GM21360 (cell line): Measurements from ENCODE around the gene GABPB2.
A peak's percentile ranks its signal among the peaks of the same experiment; 100 is the strongest.

Experiments used
- ATAC-seq: cut with Tn5 transposase; IDR thresholded peaks from one replicate; pipeline ENCODE4 v1.9.1; 2021; ENCODE audit warnings: mild to moderate bottlenecking, moderate library complexity; ENCODE audit not compliant: unreplicated experiment

Gene GABPB2

DNA sequence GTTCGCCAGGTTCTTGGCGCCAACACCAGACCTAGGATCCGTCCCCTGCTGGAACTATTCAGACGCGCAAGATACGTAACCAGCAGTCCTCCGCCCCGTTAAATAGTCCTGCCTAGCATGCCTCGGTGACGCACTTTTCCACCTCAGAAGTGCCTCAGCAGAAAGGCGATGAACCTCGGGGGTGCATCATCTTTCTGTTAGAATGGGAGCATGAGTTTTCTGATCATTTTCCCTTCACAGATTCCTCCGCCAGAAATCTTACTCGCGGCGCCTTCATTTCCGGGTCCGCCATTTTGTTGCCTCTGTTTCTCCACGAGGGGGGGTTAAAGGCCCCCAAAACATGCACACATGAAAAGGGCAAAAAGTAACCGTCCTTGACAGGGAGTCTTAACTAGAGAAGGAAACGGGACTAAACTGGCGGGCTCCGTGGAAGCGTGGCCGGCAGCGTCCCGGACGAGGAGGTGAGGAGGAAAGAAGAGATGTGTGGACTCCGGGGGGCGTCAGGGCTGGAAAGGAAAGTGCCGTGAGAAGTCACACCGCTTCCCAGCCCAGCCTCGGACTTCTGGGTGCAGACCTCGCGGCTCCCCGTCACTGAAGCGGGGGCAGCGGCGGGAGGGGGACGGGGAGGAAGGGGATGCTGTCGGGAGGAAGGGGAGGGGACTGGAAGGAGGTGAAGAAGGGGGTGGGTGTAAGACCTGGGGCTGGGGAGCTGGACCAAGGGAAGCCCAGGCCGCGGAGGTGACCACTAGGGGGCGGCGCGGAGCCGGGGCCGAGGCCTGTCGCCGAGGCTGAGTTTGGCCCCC lies at the start of gene GABPB2:
Gene GABPB2 (plus strand): TSS at position 288 of the 803 bp plus-strand sequence. CDS start 17,429 bp downstream, outside the sequence.
- peak; percentile 74 for ATAC-seq

DNA sequence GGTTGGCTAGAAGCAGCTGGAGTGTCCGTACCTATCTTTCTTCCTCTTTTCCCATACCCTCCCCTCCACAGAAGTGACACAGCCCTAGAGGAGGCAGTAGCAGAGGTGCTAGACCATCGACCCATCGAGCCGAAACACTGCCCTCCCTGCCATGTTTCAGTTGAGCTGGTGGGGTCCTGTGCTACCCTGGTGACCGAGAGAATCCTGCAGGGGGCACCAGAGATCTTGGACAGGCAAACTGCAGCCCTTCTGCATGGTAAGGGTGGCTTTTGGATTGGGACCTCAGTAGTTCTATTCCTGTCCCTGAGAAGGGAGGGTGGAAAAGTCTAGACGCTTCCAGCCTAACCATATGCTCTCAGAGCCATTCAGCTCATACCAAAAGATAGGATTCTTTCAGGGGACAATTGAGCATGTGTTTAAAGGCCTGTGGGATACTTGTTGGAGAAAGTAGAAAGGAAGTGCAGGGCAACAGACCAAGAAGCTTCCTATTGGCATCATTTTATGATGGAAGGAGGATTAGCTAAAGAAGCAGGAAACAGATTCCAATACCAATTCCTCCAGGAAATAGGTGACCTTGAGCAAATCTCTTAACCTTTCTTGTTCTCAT lies 45.9 kb upstream of the GABPB2 start:
- no peak for ATAC-seq

GRCh38 chr1:151026460-151026859 lies 44.1 kb upstream of the GABPB2 start:
- ATAC-seq = no peak

GRCh38 chr1:151032164-151032563 lies 38.4 kb upstream of the GABPB2 start:
- ATAC-seq = no peak

DNA sequence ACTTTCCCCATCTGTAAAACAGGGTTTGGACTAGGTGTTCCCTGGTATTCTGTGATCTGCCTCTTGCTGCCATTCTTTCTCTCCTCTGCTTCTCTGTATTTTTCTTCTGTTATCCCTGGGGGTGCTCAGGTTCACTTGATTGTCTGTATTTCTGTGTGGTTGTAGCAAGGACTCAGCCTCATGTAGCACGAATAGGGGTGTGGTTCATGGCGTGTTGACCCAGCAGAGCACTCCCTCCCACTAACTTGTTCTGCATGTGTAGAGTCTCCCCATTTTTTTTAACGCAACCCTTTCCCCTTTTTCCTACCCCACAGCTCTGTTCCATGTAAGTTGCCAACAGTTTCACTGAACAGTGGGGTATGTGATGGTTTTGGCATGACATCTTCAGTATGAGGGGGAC lies 35.4 kb upstream of the GABPB2 start:
- ATAC-seq = no peak

- no peak for ATAC-seq
Measured at GRCh38 chr1:151036356-151036755, 34.2 kb upstream of the GABPB2 start, which contains the start of gene BNIPL. Gene BNIPL, plus strand, starts transcription at chr1:151036586. Its CDS starts 140 bp downstream, at chr1:151036726.

DNA sequence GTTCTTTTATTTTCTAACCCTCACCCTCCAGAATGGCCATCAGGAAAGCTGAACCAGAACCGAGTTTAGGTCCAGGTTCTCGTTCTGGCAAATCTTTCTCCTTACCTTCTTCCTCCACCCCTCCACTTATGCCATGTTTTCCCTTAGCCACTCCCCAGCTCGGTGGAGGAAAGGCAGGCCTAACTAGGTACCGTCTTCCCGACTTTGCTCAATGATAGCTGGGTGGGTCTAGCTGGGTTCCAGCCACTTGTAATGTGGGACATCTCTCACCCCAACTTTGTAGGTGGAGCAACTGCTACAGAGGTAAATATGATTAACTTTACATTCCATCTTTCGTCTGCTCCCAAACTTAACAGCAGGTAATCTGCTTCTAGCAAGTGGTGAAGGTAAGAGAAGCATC lies 33.5 kb upstream of the GABPB2 start:
- no peak for ATAC-seq

DNA sequence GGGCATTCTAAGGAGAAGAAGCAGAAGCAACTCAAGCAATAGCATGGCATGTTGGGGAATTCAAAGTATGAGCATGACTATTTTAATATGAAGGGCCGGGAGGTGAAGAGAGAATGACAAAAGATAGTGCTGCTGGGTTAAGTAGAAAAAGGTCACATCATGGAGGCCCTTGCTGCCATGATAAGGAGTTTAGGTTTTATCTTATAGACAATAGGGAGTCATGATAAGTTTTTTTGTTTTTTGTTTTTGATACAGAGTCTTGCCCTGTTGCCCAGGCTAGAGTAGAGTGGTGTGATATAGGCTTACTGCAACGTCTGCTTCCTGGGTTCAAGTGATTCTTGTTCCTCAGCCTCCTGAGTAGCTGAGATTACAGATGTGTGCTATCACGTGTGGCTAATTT lies 31.0 kb upstream of the GABPB2 start:
- ATAC-seq = no peak

DNA sequence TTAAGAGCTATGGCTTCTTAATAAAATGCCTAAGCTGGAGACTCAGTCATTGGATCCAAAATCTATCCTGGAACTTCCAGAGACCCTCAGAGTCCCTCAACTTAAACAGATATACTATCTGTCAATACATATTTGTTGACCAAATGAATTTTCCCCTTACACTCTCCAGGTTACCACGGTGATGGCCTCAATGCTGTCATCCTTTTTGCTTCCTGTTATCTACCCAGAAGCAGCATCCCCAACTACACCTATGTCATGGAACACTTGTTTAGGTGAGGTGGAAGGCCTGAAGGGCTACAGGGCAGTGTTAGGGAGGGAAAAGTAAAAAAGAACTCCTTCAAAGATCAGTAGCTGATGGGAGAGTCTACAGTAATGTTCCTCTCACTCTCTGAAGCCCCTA lies 27.4 kb upstream of the GABPB2 start:
- no peak for ATAC-seq

DNA sequence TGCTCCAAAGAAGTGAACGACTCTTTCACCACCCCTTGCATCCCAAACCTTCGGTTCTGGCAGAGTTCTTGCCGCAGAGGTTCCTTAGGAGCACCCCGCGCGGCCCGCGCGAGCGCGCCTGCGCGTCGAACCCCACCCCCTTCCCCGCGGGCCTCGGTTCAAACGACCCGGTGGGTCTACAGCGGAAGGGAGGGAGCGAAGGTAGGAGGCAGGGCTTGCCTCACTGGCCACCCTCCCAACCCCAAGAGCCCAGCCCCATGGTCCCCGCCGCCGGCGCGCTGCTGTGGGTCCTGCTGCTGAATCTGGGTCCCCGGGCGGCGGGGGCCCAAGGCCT lies 23.0 kb upstream of the GABPB2 start, which contains the start of gene C1orf56:
Gene C1orf56 (plus strand): TSS at position 161 of the 334 bp plus-strand sequence. CDS start 97 bp downstream, at position 258.
- ATAC-seq = peak; percentile 32

DNA sequence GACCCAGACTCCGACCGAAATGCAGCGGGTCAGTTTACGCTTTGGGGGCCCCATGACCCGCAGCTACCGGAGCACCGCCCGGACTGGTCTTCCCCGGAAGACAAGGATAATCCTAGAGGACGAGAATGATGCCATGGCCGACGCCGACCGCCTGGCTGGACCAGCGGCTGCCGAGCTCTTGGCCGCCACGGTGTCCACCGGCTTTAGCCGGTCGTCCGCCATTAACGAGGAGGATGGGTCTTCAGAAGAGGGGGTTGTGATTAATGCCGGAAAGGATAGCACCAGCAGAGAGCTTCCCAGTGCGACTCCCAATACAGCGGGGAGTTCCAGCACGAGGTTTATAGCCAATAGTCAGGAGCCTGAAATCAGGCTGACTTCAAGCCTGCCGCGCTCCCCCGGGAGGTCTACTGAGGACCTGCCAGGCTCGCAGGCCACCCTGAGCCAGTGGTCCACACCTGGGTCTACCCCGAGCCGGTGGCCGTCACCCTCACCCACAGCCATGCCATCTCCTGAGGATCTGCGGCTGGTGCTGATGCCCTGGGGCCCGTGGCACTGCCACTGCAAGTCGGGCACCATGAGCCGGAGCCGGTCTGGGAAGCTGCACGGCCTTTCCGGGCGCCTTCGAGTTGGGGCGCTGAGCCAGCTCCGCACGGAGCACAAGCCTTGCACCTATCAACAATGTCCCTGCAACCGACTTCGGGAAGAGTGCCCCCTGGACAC lies 22.5 kb upstream of the GABPB2 start:
- ATAC-seq = peak; percentile 69

DNA sequence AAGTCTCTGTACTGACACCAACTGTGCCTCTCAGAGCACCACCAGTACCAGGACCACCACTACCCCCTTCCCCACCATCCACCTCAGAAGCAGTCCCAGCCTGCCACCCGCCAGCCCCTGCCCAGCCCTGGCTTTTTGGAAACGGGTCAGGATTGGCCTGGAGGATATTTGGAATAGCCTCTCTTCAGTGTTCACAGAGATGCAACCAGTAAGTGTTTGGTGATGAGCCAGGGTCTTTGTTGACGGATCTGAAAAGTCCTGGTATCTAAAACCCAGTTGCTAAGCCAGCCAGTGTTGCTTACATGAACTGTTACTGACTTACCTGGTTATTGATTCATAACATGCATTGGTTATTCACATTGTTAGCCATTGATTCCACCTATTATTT lies 21.9 kb upstream of the GABPB2 start:
- ATAC-seq = no peak

DNA sequence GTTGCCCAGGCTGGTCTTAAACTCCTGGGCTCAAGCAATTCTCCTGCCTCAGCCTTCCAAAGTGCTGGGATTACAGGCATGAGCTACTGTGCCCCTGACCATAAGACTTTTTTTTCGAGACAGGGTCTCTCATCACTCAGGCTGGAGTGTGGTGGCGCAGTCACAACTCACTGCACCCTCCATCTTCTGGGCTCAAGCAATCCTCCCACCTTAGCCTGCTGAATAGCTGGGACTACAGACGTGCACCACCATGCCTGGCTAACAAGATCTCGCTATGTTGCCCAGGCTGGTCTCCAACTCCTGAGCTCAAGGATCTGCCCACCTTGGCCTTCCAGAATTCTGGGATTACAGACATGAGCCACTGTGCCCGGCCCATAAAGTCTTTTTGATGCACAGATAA lies 21.1 kb upstream of the GABPB2 start:
- ATAC-seq = no peak

DNA sequence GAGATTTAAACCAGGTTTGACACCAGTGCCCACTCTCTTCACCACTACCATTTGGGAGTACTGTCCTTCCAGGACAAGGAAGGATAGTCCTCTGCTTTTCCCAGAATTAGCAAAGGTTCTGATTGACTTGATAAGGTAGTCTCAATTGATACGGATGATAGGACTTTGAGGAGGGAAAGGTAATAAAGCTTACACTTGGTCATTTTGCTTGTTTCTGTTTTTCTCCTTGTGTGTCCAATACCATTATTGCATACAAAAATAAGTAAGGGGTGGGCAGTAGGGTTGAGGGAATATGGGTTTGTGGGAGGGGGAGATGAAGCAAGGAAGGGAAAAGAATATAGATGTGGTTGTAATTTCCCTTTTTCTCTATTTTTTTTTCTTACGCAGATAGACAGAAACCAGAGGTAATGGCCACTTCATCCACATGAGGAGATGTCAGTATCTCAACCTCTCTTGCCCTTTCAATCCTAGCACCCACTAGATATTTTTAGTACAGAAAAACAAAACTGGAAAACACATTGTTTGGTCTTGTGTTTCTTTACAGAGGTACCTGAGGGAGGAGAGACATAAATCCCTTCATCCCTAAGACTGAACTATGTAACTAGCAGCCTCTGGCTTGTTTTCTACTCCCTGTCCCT lies 20.4 kb upstream of the GABPB2 start:
- no peak for ATAC-seq

DNA sequence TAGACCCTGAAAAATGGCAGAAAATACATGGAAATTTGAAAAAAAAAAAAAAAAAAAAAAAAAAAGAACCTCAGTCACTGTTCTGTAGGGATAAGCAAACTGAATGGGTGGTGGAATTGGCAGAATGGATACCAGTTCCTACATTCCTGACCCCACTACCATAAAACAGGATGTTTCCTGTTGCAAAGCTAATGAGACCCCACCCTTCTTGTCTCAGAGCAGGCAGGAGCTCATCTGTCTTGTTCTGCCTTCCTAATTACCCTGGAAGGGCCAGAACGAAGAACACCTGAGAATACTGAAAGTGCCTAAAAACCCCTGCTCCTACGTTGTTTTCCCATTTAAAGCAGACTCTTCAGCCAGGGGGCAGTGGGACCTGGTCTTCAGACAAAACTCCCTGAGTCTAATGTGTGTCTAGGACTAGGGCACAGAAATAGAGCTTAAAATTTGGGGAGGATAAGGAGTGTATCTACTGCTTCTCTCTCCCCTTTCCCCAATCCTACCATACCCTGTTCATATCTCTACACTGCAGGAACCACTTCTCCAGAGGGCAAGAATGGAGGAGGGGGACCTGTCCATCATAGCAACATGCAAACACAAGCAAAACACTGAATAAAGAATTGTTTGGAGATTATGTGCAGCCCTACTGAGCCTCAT lies 19.1 kb upstream of the GABPB2 start:
- ATAC-seq = no peak

- ATAC-seq = no peak
Measured at GRCh38 chr1:151054971-151055547, 15.5 kb upstream of the GABPB2 start.

- ATAC-seq = no peak
Measured at GRCh38 chr1:151055581-151055980, 15.0 kb upstream of the GABPB2 start.

DNA sequence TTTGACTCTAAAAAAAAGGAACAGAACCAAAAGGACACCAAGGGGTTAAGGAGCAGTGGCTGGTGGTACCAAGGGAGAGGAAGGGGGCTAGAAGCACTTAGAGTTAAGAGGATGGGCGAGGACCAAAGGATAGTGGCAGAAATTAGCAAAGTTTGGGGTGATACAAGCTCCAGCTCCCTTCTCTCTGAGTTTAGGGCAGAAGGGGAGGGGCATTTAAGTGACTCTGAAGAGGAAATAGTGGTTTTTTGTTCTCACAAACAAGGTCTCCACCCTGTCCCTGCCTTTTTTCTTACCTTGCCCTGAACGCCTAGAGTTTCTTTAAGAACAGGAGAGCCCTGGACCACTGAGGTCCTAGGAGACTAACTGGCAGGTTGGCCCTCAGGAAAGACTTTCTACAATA lies 14.4 kb upstream of the GABPB2 start:
- ATAC-seq = no peak

GRCh38 chr1:151058692-151059091 lies 11.9 kb upstream of the GABPB2 start:
- no peak for ATAC-seq
